K562 (cell line): ENCODE measurements around the gene SOX14. TPM values are rescaled to one million over a fixed set of nuclear protein-coding genes. Genes with fewer than 3 reads are reported as not detected.

Experiments
- ATAC-seq: fragments of 200-7000 bp; cut with Tn5 transposase; 3 replicates; pipeline ENCODE4 v1.9.1; 2020; ENCODE audit warnings: moderate library complexity
- BruUV-seq: library from RNA; stranded (reverse); fragments of 400-500 nt; replicated peaks from 2 replicates; lab custom pipeline; 2021; lab: Mats Ljungman, UMichigan
- CTCF ChIA-PET: fragments of 300-600 bp; formaldehyde crosslinking; extraction: SDS; loops from one replicate; lab custom pipeline; 2021; ENCODE audit warnings: low intra/inter-chr PET ratio; lab: Yijun Ruan, JAX
- POLR2A ChIA-PET: fragments of 300-600, 350-650 bp; sonication (Branson Sonifier 250); formaldehyde crosslinking; extraction: SDS; loops from one replicate; lab custom pipeline; 2021; ENCODE audit warnings: antibody characterized with exemption, inconsistent platforms; lab: Yijun Ruan, JAX
- DNase-seq, 4 experiments: peaks; one replicate each; pipeline versions ENCODE4 v3.0.0 to v3.0.0-alpha.2; 2011 to 2018; ENCODE audit warnings: low spot score in 3 of 4, mixed read lengths in 3 of 4; ENCODE audit errors: extremely low read depth in 1 of 4
- FAIRE-seq: peaks from 2 replicates; lab custom pipeline; 2011; peaks lifted over from hg19 to GRCh38; lab: Jason Lieb, UNC
- H2AFZ ChIP-seq: 2 replicates; pipeline ENCODE4 v1.6.0; 2011; ENCODE audit warnings: low read depth, low read length, control low read depth, inconsistent platforms
- H3K27ac ChIP-seq: fragments of 200-600 bp; 3 replicates; pipeline ENCODE4 v1.8.0; 2011; ENCODE audit warnings: low read depth, mild to moderate bottlenecking, control low read depth, inconsistent platforms, low read length, moderate library complexity, mixed read lengths; ENCODE audit errors: extremely low read depth
- H3K27me3 ChIP-seq, 2 experiments: fragments of 300-600 bp in 1 of 2; 2 replicates in 1 of 2; 3 replicates in 1 of 2; pipeline versions ENCODE4 v1.6.0 to v1.8.0; 2011; ENCODE audit warnings: inconsistent platforms in 2 of 2, low read length in 2 of 2, mild to moderate bottlenecking in 1 of 2, mixed read lengths in 1 of 2, moderate library complexity in 1 of 2; ENCODE audit not compliant: control insufficient read depth in 2 of 2, insufficient read depth in 2 of 2
- H3K36me3 ChIP-seq: fragments of 300-600 bp; 3 replicates; pipeline ENCODE4 v1.8.0; 2011; ENCODE audit warnings: mild to moderate bottlenecking, low read length, inconsistent platforms; ENCODE audit not compliant: control insufficient read depth, insufficient read depth
- H3K4me1 ChIP-seq, 2 experiments: fragments of 200-600 bp in 1 of 2; replicated peaks in 1 of 2; 2 replicates in 1 of 2; 3 replicates in 1 of 2; pipeline versions ENCODE4 v1.5.1 to v1.8.0; 2011; ENCODE audit warnings: inconsistent platforms in 2 of 2, low read length in 2 of 2, mild to moderate bottlenecking in 1 of 2, mixed read lengths in 1 of 2, moderate library complexity in 1 of 2; ENCODE audit not compliant: control insufficient read depth in 2 of 2, insufficient read depth in 2 of 2
- H3K4me2 ChIP-seq: 2 replicates; pipeline ENCODE4 v1.6.1; 2011; ENCODE audit warnings: low read length, control low read depth, inconsistent platforms, mixed read lengths; ENCODE audit not compliant: insufficient read depth
- H3K4me3 ChIP-seq: fragments of 200-600 bp; sonication (generic), shearing (Covaris generic); 2 replicates; pipeline ENCODE4 v1.5.1; 2016; ENCODE audit warnings: control low read depth, inconsistent platforms
- H3K79me2 ChIP-seq: fragments of 200-600 bp; 3 replicates; pipeline ENCODE4 v1.8.0; 2011; ENCODE audit warnings: low read length, inconsistent platforms; ENCODE audit not compliant: control insufficient read depth, insufficient read depth
- H3K9ac ChIP-seq, 2 experiments: 2 replicates each; pipeline versions ENCODE4 v1.6.0 to v1.6.1; 2011; ENCODE audit warnings: low read depth in 2 of 2, low read length in 2 of 2, control low read depth in 1 of 2, inconsistent platforms in 1 of 2, mild to moderate bottlenecking in 1 of 2, mixed read lengths in 1 of 2; ENCODE audit not compliant: insufficient read depth in 1 of 2
- H3K9me1 ChIP-seq: one replicate; pipeline ENCODE4 v1.6.0; 2011; ENCODE audit warnings: inconsistent platforms, mild to moderate bottlenecking, low read length, moderate library complexity; ENCODE audit not compliant: control insufficient read depth, insufficient read depth
- H3K9me3 ChIP-seq: replicated peaks from 2 replicates; pipeline ENCODE4 v1.5.1; 2011; ENCODE audit warnings: low read depth, low read length, inconsistent platforms; ENCODE audit not compliant: control insufficient read depth, insufficient read depth
- H4K20me1 ChIP-seq: replicated peaks from 2 replicates; pipeline ENCODE4 v1.6.1; 2011; ENCODE audit warnings: low read length, inconsistent platforms, mixed read lengths; ENCODE audit not compliant: control insufficient read depth, insufficient read depth
- BCL6 ChIP-seq: fragments of 250-450 bp; sonication (Bioruptor Pico); IDR thresholded peaks from 2 replicates; pipeline ENCODE4 v1.4.0; 2020
- CTCF ChIP-seq, 3 experiments: IDR thresholded peaks in 2 of 3; conservative IDR thresholded peaks in 1 of 3; 2 replicates each; pipeline ENCODE4 v1.5.1; 2011 to 2012; ENCODE audit warnings: low read length in 3 of 3, mild to moderate bottlenecking in 3 of 3, control low read depth in 2 of 3, improper control_type of control experiment in 1 of 3, inconsistent platforms in 1 of 3, low read depth in 1 of 3, mixed read lengths in 1 of 3, moderate library complexity in 1 of 3; ENCODE audit not compliant: insufficient read depth in 2 of 3
- ERF ChIP-seq: fragments of 450-650 bp; formaldehyde crosslinking; IDR thresholded peaks from 2 replicates; pipeline ENCODE4 v1.4.0; 2020; ENCODE audit warnings: mild to moderate bottlenecking, mixed read lengths
- GTF2E2 ChIP-seq: fragments of 200-800 bp; sonication (Bioruptor generic); IDR thresholded peaks from 2 replicates; pipeline ENCODE4 v1.6.1; 2016; ENCODE audit warnings: missing genetic modification characterization, missing compliant biosample characterization
- HDAC8 ChIP-seq: fragments of 450-650 bp; IDR thresholded peaks from 2 replicates; pipeline ENCODE4 v1.6.1; 2016; ENCODE audit warnings: mild to moderate bottlenecking, missing genetic modification characterization, moderate library complexity, missing compliant biosample characterization
- HNRNPLL ChIP-seq: fragments of 200-400 bp; formaldehyde crosslinking; IDR thresholded peaks from 2 replicates; pipeline ENCODE4 v1.6.1; 2017; ENCODE audit warnings: low read length, low read depth, mild to moderate bottlenecking; ENCODE audit not compliant: poor library complexity, severe bottlenecking
- NR2F6 ChIP-seq: fragments of 450-650 bp; formaldehyde crosslinking; IDR thresholded peaks from 2 replicates; pipeline ENCODE4 v1.4.0; 2020; ENCODE audit warnings: mild to moderate bottlenecking
- SMAD2 ChIP-seq: fragments of 150-350 bp; IDR thresholded peaks from 2 replicates; pipeline ENCODE4 v1.6.1; 2014; ENCODE audit warnings: low read depth, mild to moderate bottlenecking, low read length
- TGIF2 ChIP-seq: sonication (generic); formaldehyde crosslinking; IDR thresholded peaks from 2 replicates; pipeline ENCODE4 v1.8.1; 2022; ENCODE audit warnings: mild to moderate bottlenecking, missing genetic modification reagents, moderate library complexity
- ZNF253 ChIP-seq: fragments of 250-450 bp; sonication (Bioruptor Pico); conservative IDR thresholded peaks from 2 replicates; pipeline ENCODE4 v1.6.1; 2021; ENCODE audit warnings: mild to moderate bottlenecking
- ZNF316 ChIP-seq: fragments of 450-650 bp; IDR thresholded peaks from 2 replicates; pipeline ENCODE4 v1.6.1; 2016
- ZNF444 ChIP-seq: fragments of 250-450 bp; sonication (Bioruptor Pico); IDR thresholded peaks from 2 replicates; pipeline ENCODE4 v1.4.0; 2020; ENCODE audit warnings: mild to moderate bottlenecking, moderate library complexity
- WGBS: fragments of 100-300 bp; shearing (Covaris generic); methylation state at CpG from one replicate; pipeline ENCODE4 v1.1.6; 2016; ENCODE audit warnings: low coverage, mixed read lengths; ENCODE audit not compliant: insufficient coverage; ENCODE audit errors: missing lambda C conversion rate; 5-methylcytosine and 5-hydroxymethylcytosine counted together
- in situ Hi-C: fragments of 300-500 bp; cut with MboI; formaldehyde crosslinking; loops from 4 replicates; pipeline ENCODE4 v1.15.0; 2018; ENCODE audit warnings: inconsistent platforms, mixed read lengths
- intact Hi-C: fragments of 100-400 bp; cut with micrococcal nuclease; formaldehyde crosslinking; loops from 2 replicates; pipeline ENCODE4 v1.14.2; 2022
- polyA plus RNA-seq, 8 experiments: library from polyadenylated mRNA; depleted of rRNA in 4 of 8; stranded (reverse) in 5 of 8; unstranded in 3 of 8; fragments of >200 nt; fragmentation: Nextera tagmentation in 2 of 8; fragmentation: Illumina TruSeq in 1 of 8; extraction: Ambion mirVana in 2 of 8; extraction: Trizol in 1 of 8; gene quantifications; 2 replicates each; pipeline versions ENCODE4 v1.2.1 to v1.2.3, GENCODE V29; 2011 to 2014; ENCODE audit warnings: inconsistent platforms in 1 of 8, missing spikeins in 1 of 8
- total RNA-seq, 7 experiments: library from RNA; depleted of rRNA in 6 of 7; stranded (reverse); fragments of >200 nt in 6 of 7; fragmentation: Illumina TruSeq in 2 of 7; extraction: Trizol in 2 of 7; gene quantifications; 2 replicates each; pipeline versions ENCODE4 v1.2.1 to v1.2.3, GENCODE V29; 2011 to 2021; ENCODE audit warnings: low replicate concordance in 1 of 7
- TF ChIP-seq, protein P1 (sequence below), 3 experiments: fragments of 200-800 bp in 1 of 3; fragments of 250-450 bp in 1 of 3; fragments of 450-650 bp in 1 of 3; sonication (Bioruptor Pico) in 1 of 3; sonication (Bioruptor generic) in 1 of 3; formaldehyde crosslinking in 1 of 3; IDR thresholded peaks; 2 replicates each; pipeline versions ENCODE4 v1.6.1 to v1.8.0; 2016 to 2022; ENCODE audit warnings: mild to moderate bottlenecking in 2 of 3, missing genetic modification characterization in 2 of 3, missing compliant biosample characterization in 1 of 3, moderate library complexity in 1 of 3

SOX14 gene
- total and polyA plus RNA-seq, 9 of the 15 experiments (the other 6 are each of a cell fraction or from before 2014, with no cell fraction given), result not detected

DNA sequence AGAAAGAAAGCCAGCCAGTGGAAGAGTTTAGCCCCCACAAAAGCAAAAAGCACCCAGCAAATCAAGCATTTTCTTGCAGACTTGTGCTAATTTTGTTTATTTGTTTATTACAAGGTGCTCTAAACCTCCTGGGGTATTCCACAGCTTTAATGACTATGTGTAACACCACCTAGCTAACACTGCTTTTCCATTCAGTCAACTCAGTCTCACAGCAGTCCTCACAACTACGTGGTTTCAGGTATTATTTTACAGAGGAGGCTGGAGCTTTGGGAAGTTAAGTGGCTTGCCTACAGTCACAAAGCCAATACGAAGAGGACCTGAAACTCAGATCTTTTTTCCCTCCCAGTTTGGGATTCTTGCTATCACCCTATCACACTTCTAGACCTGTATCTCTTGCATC is 14.8 kb downstream of the SOX14 start:
- H3K27me3 ChIP-seq, result no peaks in the 10 kb centered on the region
- no peaks in the 10 kb centered on the region for H4K20me1 ChIP-seq
- in situ Hi-C loops, result no loop called here
- DNase-seq, result no peak
- H3K36me3 ChIP-seq, result no peaks in the 10 kb centered on the region
- H3K9ac ChIP-seq, result no peak overlapping the region
- ChIA-PET CTCF (no interaction called here), POLR2A (no interaction called here)
- H3K4me2 ChIP-seq, result no peak overlapping the region
- ATAC-seq, result no peak
- TF ChIP-seq ZNF444 (CRISPR knock-in tag), result no peak
- no peak for TF ChIP-seq GTF2E2 (tag)
- no peak for TF ChIP-seq TGIF2 (CRISPR knock-in tag)
- no peak for TF ChIP-seq HDAC8 (tag)
- no peak for TF ChIP-seq ERF (CRISPR knock-in tag)
- no peak for TF ChIP-seq BCL6 (CRISPR knock-in tag)
- TF ChIP-seq HNRNPLL, result no peak
- no peak for TF ChIP-seq ZNF316
- TF ChIP-seq, protein P1, sequence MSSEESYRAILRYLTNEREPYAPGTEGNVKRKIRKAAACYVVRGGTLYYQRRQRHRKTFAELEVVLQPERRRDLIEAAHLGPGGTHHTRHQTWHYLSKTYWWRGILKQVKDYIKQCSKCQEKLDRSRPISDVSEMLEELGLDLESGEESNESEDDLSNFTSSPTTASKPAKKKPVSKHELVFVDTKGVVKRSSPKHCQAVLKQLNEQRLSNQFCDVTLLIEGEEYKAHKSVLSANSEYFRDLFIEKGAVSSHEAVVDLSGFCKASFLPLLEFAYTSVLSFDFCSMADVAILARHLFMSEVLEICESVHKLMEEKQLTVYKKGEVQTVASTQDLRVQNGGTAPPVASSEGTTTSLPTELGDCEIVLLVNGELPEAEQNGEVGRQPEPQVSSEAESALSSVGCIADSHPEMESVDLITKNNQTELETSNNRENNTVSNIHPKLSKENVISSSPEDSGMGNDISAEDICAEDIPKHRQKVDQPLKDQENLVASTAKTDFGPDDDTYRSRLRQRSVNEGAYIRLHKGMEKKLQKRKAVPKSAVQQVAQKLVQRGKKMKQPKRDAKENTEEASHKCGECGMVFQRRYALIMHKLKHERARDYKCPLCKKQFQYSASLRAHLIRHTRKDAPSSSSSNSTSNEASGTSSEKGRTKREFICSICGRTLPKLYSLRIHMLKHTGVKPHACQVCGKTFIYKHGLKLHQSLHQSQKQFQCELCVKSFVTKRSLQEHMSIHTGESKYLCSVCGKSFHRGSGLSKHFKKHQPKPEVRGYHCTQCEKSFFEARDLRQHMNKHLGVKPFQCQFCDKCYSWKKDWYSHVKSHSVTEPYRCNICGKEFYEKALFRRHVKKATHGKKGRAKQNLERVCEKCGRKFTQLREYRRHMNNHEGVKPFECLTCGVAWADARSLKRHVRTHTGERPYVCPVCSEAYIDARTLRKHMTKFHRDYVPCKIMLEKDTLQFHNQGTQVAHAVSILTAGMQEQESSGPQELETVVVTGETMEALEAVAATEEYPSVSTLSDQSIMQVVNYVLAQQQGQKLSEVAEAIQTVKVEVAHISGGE (CRISPR knock-in tag; IDR thresholded peaks at IDR 0.05), result no peak
- TF ChIP-seq CTCF (IDR thresholded peaks at IDR 0.05 in 2 of 3, conservative IDR thresholded peaks at IDR 0.05 in 1 of 3; ENCODE audit: insufficient read depth in 2 of 3, low read depth in 1 of 3, low read length in 3 of 3), result no peak
- TF ChIP-seq NR2F6, result no peak
- no peak for TF ChIP-seq SMAD2
- no peak for TF ChIP-seq ZNF253 (CRISPR knock-in tag)
- WGBS, result 0% methylated on average over 2 of the region's 2 CpGs
- H3K9me3 ChIP-seq, result no peaks in the 10 kb centered on the region
- FAIRE-seq, result no peak
- no peak overlapping the region for H3K27ac ChIP-seq
- H2AFZ ChIP-seq, result no peak overlapping the region
- no peaks in the 10 kb centered on the region for H3K9me1 ChIP-seq
- no peaks in the 10 kb centered on the region for H3K79me2 ChIP-seq
- intact Hi-C loops, result no loop called here
- H3K4me3 ChIP-seq, result no peak overlapping the region
- H3K4me1 ChIP-seq, result no peaks in the 10 kb centered on the region
- no TSS peak for BruUV-seq
